Common myeloid progenitor, CD34-positive (primary cell): ENCODE data around the gene S100B.
"Not testable (repeated sequence)": the region's sequence is repeated elsewhere in the genome, so short reads cannot be mapped to it uniquely, and the experiment has no call there.

Experiments
- CTCF ChIA-PET: fragments of 350-600 bp; sonication (Branson Sonifier 250); formaldehyde crosslinking; loops from one replicate; lab custom pipeline; 2021; ENCODE audit warnings: antibody characterized with exemption; lab: Charles Lee
- POLR2A ChIA-PET: fragments of 350-600 bp; sonication (Branson Sonifier 250); formaldehyde crosslinking; loops from one replicate; lab custom pipeline; 2021; ENCODE audit warnings: antibody characterized with exemption; lab: Charles Lee
- DNase-seq, 3 donors: peaks; one replicate each; pipeline versions ENCODE4 v3.0.0 to v3.0.0-alpha.2; 2013
- H3K27ac ChIP-seq, 2 experiments: 1 replicate in 1 of 2; 2 replicates in 1 of 2; pipeline ENCODE4 v1.7.0; 2013; ENCODE audit warnings: inconsistent platforms in 2 of 2, low read length in 2 of 2, mild to moderate bottlenecking in 2 of 2, low read depth in 1 of 2, moderate library complexity in 1 of 2; ENCODE audit not compliant: severe bottlenecking in 2 of 2, insufficient read depth in 1 of 2, poor library complexity in 1 of 2
- H3K27me3 ChIP-seq, 5 experiments: replicated peaks in 2 of 5; 1 replicate in 3 of 5; 2 replicates in 2 of 5; pipeline versions ENCODE4 v1.6.1 to v1.7.0; 2013; ENCODE audit warnings: low read length in 4 of 5, mild to moderate bottlenecking in 2 of 5, moderate library complexity in 2 of 5, inconsistent platforms in 1 of 5; ENCODE audit not compliant: insufficient read depth in 5 of 5, control insufficient read depth in 4 of 5
- H3K36me3 ChIP-seq, 4 experiments: 1 replicate in 2 of 4; 2 replicates in 2 of 4; pipeline versions ENCODE4 v1.6.1 to v1.7.0; 2013; ENCODE audit warnings: low read length in 3 of 4, control low read depth in 1 of 4, mild to moderate bottlenecking in 1 of 4; ENCODE audit not compliant: control insufficient read depth in 4 of 4, insufficient read depth in 4 of 4
- H3K4me1 ChIP-seq, 4 experiments: 1 replicate in 3 of 4; 2 replicates in 1 of 4; pipeline versions ENCODE4 v1.6.1 to v1.7.1; 2013; ENCODE audit warnings: low read length in 3 of 4, mild to moderate bottlenecking in 3 of 4, control low read depth in 1 of 4, inconsistent platforms in 1 of 4, moderate library complexity in 1 of 4; ENCODE audit not compliant: control insufficient read depth in 4 of 4, insufficient read depth in 4 of 4; ENCODE audit errors: control extremely low read depth in 1 of 4
- H3K4me3 ChIP-seq, 7 experiments: 1 replicate in 4 of 7; 2 replicates in 3 of 7; pipeline versions ENCODE4 v1.5.1 to v1.7.0; 2013; ENCODE audit warnings: mild to moderate bottlenecking in 7 of 7, low read length in 6 of 7, moderate library complexity in 6 of 7, inconsistent platforms in 2 of 7, low read depth in 2 of 7, control low read depth in 1 of 7; ENCODE audit not compliant: insufficient read depth in 4 of 7, control insufficient read depth in 1 of 7; ENCODE audit errors: extremely low read depth in 1 of 7
- H3K9me3 ChIP-seq, 5 experiments: 1 replicate in 4 of 5; 2 replicates in 1 of 5; pipeline versions ENCODE4 v1.6.1 to v1.7.1; 2013; ENCODE audit warnings: low read length in 4 of 5, mild to moderate bottlenecking in 2 of 5, inconsistent platforms in 1 of 5, low read depth in 1 of 5, moderate library complexity in 1 of 5; ENCODE audit not compliant: control insufficient read depth in 4 of 5, insufficient read depth in 2 of 5; ENCODE audit errors: control extremely low read depth in 1 of 5
- WGBS: methylation state at CpG from one replicate; pipeline ENCODE4 v1.1.5; 2013; ENCODE audit not compliant: insufficient coverage; 5-methylcytosine and 5-hydroxymethylcytosine counted together

The S100B gene

DNA sequence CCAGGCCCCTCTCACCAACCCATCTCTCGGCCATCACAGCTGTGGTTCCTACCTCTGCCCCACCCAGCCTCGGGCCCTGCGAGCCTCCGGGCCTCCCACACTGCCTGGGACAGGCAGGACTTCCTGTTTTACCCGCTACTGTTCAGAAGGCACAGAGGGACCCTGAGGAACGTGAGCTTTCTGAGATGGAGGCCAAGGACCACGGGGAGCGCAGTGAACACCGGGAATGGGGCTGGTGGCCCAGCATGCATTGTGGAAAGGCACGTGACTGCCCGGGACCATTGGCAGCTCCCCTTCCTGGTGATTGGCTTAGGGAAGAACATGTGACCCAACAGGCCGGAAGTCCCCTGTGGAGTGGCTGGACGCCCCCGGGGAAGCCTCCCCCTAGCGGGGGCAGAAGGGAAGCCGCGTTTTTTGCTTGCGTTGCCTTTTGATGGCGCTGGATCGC lies 7.0 kb downstream of the S100B start:
- CTCF ChIA-PET, result no interaction called here
- H3K4me1 ChIP-seq, result peaks cover 0 to 17% (median 10%) of the 10 kb centered on the region in 4 experiments
- POLR2A ChIA-PET, result no interaction called here

DNA sequence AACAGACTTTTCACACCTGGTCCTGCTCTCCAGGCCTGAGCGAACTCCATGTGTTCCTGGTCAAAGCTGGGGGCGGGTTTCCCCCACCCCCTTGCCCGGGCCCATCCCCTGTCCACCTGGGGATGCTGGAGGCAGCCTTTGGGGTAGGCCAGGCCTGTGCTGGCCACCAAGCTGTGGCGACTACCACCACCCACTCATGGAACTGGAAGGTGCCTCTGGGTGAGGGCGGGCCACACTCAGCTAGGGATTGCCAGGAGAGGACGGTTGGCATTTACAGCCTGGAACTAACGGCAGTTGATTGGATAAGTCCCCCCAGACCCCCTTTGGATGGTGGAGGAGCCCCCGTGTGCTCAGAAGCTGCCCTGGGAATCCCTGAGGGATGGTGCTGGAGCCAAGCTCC lies 7.9 kb downstream of the S100B start:
- DNase-seq, result no peak
- no peaks in the 10 kb centered on the region for H3K27me3 ChIP-seq
- H3K36me3 ChIP-seq, result no peaks in the 10 kb centered on the region
- H3K9me3 ChIP-seq, result peaks cover 0 to 14% (median 10%) of the 10 kb centered on the region in 5 experiments
- 99% methylated on average over 6 of the region's 8 CpGs for WGBS
- peaks cover 0 to 17% (median 8%) of the 10 kb centered on the region in 4 experiments for H3K4me1 ChIP-seq
- no peak overlapping the region for H3K27ac ChIP-seq
- CTCF ChIA-PET, result no interaction called here
- POLR2A ChIA-PET, result no interaction called here
- H3K4me3 ChIP-seq, result no peak overlapping the region

More for the DNA sequence above, 7.0 kb downstream of the S100B start:
- no peak for DNase-seq
- no peak overlapping the region for H3K4me3 ChIP-seq
- H3K36me3 ChIP-seq, result no peaks in the 10 kb centered on the region
- no peak overlapping the region for H3K27ac ChIP-seq
- 93% methylated on average over 17 of the region's 20 CpGs for WGBS
- peaks cover 0 to 12% (median 10%) of the 10 kb centered on the region in 5 experiments for H3K9me3 ChIP-seq
- H3K27me3 ChIP-seq, result no peaks in the 10 kb centered on the region

DNA sequence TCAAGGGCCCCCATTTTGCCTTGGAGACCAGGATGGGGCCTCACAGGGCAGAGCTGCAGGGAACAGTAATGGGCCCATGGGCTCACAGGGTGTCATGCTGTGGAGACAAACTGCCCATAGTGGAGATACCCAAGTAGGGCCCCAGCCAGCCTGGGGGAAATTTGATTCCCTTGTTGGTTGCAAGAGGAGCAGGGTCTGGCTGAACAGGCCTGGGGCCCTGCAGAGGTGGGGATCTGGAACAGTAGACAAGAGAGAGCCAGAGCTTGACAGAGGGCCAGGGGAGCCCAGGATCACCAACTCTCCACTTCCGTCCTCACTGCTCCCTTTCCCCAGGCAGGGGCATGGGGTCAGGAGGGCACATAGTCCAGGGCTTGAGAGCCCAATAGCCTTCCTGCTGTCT lies 8.7 kb downstream of the S100B start:
- no CpG with 5 or more reads among the region's 1 CpG for WGBS

DNA sequence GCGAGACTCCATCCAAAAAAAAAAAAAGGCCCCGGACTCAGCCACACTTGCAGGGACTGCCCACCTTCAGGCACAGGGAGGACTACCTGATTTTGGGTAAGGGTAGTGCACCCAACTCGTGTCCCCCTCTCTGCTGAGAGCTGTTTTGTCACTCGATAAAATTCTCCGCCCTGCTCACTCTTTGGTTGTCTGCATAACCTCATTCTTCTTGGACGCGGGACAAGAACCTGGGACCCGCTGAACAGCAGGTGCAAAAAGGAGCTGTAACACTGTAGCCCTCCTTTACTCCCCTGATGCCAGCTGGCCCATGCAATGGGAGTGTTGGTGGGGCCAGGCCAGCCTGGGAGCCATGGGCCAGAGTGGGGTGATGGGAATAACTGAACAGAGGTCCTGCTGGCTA lies 10.6 kb downstream of the S100B start:
- H3K4me1 ChIP-seq, result peaks cover 0 to 8% (median 3%) of the 10 kb centered on the region in 4 experiments
- no peaks in the 10 kb centered on the region for H3K27me3 ChIP-seq
- H3K27ac ChIP-seq, result no peak overlapping the region
- CTCF ChIA-PET, result no interaction called here
- H3K36me3 ChIP-seq, result no peaks in the 10 kb centered on the region
- 95% methylated on average over 3 of the region's 8 CpGs for WGBS
- H3K4me3 ChIP-seq, result no peak overlapping the region
- peak in 2 of 3 donors; percentile 25 to 32 for DNase-seq
- POLR2A ChIA-PET, result no interaction called here
- peaks cover 0 to 16% (median 10%) of the 10 kb centered on the region in 5 experiments for H3K9me3 ChIP-seq

More for the DNA sequence above, 8.7 kb downstream of the S100B start:
- Histone ChIP-seq H3K9me3 (peaks cover 0 to 14% (median 10%) of the 10 kb centered on the region in 5 experiments), H3K36me3 (no peaks in the 10 kb centered on the region), H3K27me3 (no peaks in the 10 kb centered on the region), H3K27ac (no peak overlapping the region), H3K4me3 (no peak overlapping the region), H3K4me1 (peaks cover 0 to 11% (median 4%) of the 10 kb centered on the region in 4 experiments)
- ChIA-PET CTCF (no interaction called here), POLR2A (no interaction called here)
- no peak for DNase-seq

DNA sequence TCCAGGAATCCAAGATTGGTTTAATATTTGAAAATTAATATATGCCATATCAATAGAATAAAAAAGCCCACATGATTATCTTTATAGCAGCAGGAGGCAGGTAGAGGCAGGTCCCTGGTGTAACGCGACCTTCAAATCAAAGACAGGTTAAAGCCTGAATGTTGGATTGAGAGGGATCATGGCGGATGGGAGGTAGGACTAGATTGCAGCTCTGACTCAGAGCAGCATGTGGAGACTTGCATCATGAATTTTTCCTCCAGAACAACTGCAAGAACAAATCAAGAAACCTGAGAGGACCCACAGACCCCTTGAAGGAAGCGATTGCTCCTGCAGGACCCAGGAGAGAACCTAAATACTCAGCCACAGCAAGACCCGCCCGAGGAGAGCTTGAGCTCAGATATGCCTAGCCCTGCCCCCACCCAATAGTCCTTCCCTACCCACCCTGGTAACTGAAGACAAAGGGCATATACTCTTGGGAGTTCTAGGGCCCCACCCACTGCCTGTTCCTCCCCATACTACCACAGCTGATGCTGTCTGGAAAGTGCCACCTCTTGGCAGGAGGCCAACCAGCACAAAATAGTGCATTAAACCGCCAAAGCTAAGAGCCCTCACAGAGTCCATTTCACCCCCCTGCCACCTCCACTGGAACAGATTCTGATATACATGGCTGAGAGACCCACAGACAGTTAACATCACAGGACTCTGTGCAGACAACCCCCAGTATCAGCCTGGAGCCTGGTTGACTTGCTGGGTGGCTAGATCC lies 19.5 kb downstream of the S100B start:
- peaks cover 4 to 42% (median 11%) of the 10 kb centered on the region in 5 experiments for H3K9me3 ChIP-seq
- POLR2A ChIA-PET, result no interaction called here

DNA sequence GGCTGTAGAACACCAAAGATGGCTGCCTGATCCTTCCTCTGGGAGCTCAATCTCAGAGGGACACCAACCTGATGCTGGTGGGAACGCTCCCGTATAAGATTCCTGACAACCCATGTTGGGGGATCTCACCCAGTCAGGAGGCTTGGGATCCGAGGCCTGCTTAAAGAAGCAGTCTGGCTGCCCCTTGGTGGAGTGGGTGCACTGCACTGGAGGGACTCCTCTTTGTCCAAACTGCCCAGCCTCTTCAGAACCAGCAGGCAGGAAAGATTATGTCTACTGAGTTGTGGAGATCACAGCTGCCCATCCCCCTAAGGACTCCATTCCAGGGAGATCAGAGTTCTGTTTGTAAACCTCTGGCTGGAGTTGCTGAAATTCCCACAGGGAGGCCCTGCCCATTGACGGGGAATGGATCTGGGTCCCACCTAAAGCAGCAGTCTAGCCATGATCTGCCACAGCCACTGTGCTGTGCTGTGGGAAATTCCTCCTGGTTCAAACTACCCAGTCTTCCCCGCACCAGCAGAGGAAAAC lies 23.0 kb downstream of the S100B start:
- H3K36me3 ChIP-seq, result peaks cover 0 to 17% (median 3%) of the 10 kb centered on the region in 4 experiments
- H3K4me1 ChIP-seq, result no peaks in the 10 kb centered on the region
- no peak overlapping the region for H3K4me3 ChIP-seq
- 99% methylated on average over 5 of the region's 5 CpGs for WGBS
- CTCF ChIA-PET, result interaction anchor here (1.2 kb wide), 1 partner anchor 10 kb away, joined by 3 read pairs; no protein-coding TSS in a partner anchor
- no peak overlapping the region for H3K27ac ChIP-seq
- peaks cover 4 to 61% (median 12%) of the 10 kb centered on the region in 5 experiments for H3K9me3 ChIP-seq
- no peaks in the 10 kb centered on the region for H3K27me3 ChIP-seq
- POLR2A ChIA-PET, result no interaction called here
- DNase-seq, result no peak

More for the DNA sequence above, 19.5 kb downstream of the S100B start:
- Histone ChIP-seq H3K36me3 (peaks cover 0 to 17% (median 3%) of the 10 kb centered on the region in 4 experiments), H3K27me3 (no peaks in the 10 kb centered on the region), H3K4me1 (no peaks in the 10 kb centered on the region), H3K27ac (no peak overlapping the region), H3K4me3 (no peak overlapping the region)
- no peak for DNase-seq
- CTCF ChIA-PET, result no interaction called here
- WGBS, result 85% methylated on average over 7 of the region's 7 CpGs

DNA sequence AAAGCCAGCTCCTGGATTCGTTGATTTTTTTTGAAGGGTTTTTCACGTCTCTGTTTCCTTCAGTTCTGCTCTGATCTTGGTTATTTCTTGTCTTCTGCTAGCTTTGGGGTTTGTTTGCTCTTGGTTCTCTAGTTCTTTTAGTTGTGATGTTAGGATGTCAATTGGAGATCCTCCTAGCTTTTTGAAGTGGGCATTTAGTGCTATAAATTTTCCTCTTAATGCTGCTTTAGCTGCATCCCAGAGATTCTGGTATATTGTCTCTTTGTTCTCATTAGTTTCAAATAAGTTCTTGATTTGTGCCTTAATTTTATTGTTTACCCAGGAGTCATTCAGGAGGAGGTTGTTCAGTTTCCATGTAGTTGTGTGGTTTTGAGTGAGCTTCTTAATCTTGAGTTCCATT lies 25.5 kb downstream of the S100B start:
- H3K4me3 ChIP-seq, H3K27ac ChIP-seq, H3K4me1 ChIP-seq, DNase-seq, POLR2A ChIA-PET, H3K27me3 ChIP-seq: not testable (repeated sequence)
- no CpG with 5 or more reads among the region's 2 CpGs for WGBS
- CTCF ChIA-PET, result interaction anchor here (1.6 to 1.8 kb wide), 2 partner anchors 12 to 13 kb away, joined by 3 to 5 read pairs; no protein-coding TSS in a partner anchor
- Histone ChIP-seq H3K36me3 (peaks cover 0 to 17% (median 3%) of the 10 kb centered on the region in 4 experiments), H3K9me3 (peaks cover 3 to 49% (median 9%) of the 10 kb centered on the region in 5 experiments)
